GM12892 (cell line): ENCODE measurements around the gene GTF3C5.

ENCODE experiments used
- POLR2AphosphoS5 ChIP-seq: IDR thresholded peaks from 2 replicates; pipeline ENCODE4 v1.6.1; 2011; ENCODE audit warnings: low read depth, low read length, control low read depth
- TAF1 ChIP-seq: IDR thresholded peaks from 2 replicates; pipeline ENCODE4 v1.6.1; 2011; ENCODE audit warnings: low read depth, mild to moderate bottlenecking, control low read depth, low read length, borderline replicate concordance

GRCh38 chr9:132989014-132989310 is 41.8 kb upstream of the GTF3C5 start:
- TF ChIP-seq TAF1: no peak
- no peak for TF ChIP-seq POLR2AphosphoS5
